Vagina (tissue), 2 donors: Measurements from ENCODE around the gene TNIP3.

ENCODE experiments used
- CTCF ChIP-seq, 3 experiments: fragments of 450-650 bp in 2 of 3; fragments of 200-600 bp in 1 of 3; sonication (generic) in 1 of 3; IDR thresholded peaks; one replicate each; pipeline ENCODE4 v1.5.1; 2017 to 2019; ENCODE audit warnings: antibody characterized with exemption in 3 of 3, mild to moderate bottlenecking in 2 of 3, moderate library complexity in 2 of 3
- POLR2A ChIP-seq, 2 donors: fragments of 450-650 bp; IDR thresholded peaks; one replicate each; pipeline ENCODE4 v1.6.1; 2017; ENCODE audit warnings: antibody characterized with exemption in 2 of 2, mild to moderate bottlenecking in 2 of 2, moderate library complexity in 2 of 2

- TF ChIP-seq POLR2A (IDR thresholded peaks at IDR 0.05), result no peak
- TF ChIP-seq CTCF (IDR thresholded peaks at IDR 0.05), result no peak
Observed at GRCh38 chr4:121118344-121118743, 45.8 kb downstream of the TNIP3 start.
